ENCODE results near the gene MRPL4.
"Not testable (repeated sequence)": the region's sequence is repeated elsewhere in the genome, so short reads cannot be mapped to it uniquely, and the experiment has no call there.

DNA sequence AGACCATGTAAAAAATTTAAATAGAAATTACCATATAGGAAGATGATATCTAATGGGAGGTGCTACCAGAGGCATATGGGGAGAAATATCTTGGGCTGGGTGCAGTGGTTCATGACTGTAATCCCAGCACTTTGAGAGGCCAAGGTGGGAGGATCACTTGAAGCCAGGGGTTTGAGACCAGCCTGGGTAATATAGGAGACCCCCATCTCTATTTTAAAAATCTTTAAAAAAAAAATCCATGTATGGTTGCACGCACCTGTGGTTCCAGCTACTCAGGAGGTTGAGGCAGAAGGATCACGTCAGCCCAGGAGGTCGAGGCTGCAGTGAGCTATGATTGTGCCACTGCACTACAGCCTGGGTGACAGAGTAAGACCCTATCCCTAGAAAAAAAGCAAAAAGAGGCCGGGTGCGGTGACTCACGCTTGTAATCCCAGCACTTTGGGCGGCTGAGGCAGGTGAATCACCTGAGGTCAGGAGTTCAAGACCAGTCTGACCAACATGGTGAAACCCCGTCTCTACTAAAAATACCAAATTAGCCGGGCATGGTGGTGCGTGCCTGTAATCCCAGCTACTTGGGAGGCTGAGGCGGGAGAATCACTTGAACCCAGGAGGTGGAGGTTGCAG, 10.1 kb upstream of the MRPL4 start:
- TF ChIP-seq, protein P1, sequence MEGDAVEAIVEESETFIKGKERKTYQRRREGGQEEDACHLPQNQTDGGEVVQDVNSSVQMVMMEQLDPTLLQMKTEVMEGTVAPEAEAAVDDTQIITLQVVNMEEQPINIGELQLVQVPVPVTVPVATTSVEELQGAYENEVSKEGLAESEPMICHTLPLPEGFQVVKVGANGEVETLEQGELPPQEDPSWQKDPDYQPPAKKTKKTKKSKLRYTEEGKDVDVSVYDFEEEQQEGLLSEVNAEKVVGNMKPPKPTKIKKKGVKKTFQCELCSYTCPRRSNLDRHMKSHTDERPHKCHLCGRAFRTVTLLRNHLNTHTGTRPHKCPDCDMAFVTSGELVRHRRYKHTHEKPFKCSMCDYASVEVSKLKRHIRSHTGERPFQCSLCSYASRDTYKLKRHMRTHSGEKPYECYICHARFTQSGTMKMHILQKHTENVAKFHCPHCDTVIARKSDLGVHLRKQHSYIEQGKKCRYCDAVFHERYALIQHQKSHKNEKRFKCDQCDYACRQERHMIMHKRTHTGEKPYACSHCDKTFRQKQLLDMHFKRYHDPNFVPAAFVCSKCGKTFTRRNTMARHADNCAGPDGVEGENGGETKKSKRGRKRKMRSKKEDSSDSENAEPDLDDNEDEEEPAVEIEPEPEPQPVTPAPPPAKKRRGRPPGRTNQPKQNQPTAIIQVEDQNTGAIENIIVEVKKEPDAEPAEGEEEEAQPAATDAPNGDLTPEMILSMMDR (IDR thresholded peaks at IDR 0.05 in 2 of 3, conservative IDR thresholded peaks at IDR 0.05 in 1 of 3; ENCODE audit: borderline replicate concordance in 1 of 3, insufficient read depth in 1 of 3, low read depth in 2 of 3, low read length in 2 of 3): not testable (repeated sequence)
- not testable (repeated sequence) for TF ChIP-seq EZH2 (IDR thresholded peaks at IDR 0.05); POLR2A (IDR thresholded peaks at IDR 0.05; ENCODE audit: borderline replicate concordance, extremely low read depth, insufficient read depth, insufficient read length); ZNF274 (IDR thresholded peaks at IDR 0.05; ENCODE audit: low read depth, low read length); ELF1 (IDR thresholded peaks at IDR 0.05; ENCODE audit: borderline replicate concordance, low read depth); POLR2AphosphoS5 (IDR thresholded peaks at IDR 0.05; ENCODE audit: low read depth, low read length); YY1 (IDR thresholded peaks at IDR 0.05; ENCODE audit: extremely low read depth, insufficient replicate concordance, low read depth, low read length)
- TF ChIP-seq, protein P2, sequence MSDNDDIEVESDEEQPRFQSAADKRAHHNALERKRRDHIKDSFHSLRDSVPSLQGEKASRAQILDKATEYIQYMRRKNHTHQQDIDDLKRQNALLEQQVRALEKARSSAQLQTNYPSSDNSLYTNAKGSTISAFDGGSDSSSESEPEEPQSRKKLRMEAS (IDR thresholded peaks at IDR 0.05): not testable (repeated sequence)
- TF ChIP-seq, protein P3, sequence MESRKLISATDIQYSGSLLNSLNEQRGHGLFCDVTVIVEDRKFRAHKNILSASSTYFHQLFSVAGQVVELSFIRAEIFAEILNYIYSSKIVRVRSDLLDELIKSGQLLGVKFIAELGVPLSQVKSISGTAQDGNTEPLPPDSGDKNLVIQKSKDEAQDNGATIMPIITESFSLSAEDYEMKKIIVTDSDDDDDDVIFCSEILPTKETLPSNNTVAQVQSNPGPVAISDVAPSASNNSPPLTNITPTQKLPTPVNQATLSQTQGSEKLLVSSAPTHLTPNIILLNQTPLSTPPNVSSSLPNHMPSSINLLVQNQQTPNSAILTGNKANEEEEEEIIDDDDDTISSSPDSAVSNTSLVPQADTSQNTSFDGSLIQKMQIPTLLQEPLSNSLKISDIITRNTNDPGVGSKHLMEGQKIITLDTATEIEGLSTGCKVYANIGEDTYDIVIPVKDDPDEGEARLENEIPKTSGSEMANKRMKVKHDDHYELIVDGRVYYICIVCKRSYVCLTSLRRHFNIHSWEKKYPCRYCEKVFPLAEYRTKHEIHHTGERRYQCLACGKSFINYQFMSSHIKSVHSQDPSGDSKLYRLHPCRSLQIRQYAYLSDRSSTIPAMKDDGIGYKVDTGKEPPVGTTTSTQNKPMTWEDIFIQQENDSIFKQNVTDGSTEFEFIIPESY (IDR thresholded peaks at IDR 0.05; ENCODE audit: extremely low read depth, insufficient replicate concordance, low read length): not testable (repeated sequence)
